ENCODE measurements around the gene ACTG1.

The ACTG1 gene

DNA sequence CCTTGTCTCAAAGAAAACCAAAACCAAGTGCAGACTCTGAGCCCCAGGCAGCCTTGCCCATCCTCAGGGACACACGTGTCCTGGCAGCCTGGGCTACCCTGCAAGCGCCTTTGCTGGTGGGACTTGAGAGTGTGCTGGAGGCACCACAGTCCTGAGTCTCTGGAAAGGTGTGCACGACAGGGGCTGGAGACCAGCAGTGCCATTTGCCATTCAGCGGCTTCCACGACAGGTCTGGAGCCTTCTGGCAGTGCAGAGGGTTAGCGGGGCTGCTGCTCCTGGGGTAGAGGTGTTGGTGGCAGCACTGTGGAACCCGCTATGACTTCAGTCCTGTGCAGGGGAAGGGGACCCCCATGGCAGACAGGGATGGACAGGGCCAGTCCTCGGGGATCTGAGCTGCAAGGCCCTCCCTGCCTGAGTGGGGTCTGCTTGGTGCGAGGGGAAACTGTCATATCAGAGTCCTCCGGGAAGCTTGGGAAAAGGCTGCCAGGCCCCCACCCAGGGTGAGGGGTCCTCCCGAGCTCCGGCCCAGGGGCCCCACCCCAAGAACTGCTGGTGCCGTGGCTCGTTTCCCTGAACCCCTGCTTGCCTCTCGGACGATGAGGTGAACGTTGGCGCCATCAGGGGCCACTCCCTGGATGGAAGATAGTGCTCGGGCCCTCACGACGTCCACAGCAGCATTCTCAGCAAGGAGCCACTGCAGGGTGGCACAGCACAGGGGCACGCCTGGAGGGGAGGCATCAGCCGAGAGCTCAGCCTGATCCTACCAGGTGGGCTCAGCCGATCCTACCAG, 32.8 kb upstream of the ACTG1 start:
- DNase-seq (ENCODE audit: insufficient read length, low spot score) (no peak), FAIRE-seq (no peak)

DNA sequence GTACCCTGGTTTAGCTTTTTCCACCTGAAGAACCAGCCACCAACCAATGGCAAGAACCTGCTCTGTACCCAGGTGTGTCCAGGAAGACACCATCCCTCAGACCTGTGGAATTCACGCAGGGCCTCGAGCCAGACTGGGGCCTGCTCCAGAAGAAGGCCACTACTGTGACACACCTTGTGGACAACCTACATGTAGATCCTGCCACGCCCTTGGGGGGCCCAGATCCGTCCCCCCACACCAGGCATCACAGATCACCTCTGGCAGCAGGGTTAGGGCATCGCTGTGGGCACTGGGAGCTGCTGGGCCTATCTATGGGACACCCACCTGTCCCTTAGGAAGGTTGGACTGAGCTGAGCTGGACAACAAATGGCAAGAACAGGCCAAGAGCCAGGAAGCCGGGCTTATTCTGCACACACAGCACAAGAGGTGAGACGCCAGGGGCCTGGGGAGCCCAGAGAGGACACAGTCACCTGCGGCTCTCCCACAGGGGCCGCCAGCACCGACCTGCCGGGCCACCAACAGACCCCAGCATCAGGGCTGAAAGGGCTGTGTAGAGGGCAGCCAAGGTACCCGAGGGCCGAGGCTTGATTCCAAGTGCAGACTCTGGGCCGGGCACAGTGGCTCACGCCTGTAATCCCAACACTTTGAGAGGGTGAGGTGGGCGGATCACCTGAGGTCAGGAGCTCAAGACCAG, 31.8 kb upstream of the ACTG1 start:
- no peak for FAIRE-seq
- DNase-seq (ENCODE audit: insufficient read length, low spot score) = no peak

DNA sequence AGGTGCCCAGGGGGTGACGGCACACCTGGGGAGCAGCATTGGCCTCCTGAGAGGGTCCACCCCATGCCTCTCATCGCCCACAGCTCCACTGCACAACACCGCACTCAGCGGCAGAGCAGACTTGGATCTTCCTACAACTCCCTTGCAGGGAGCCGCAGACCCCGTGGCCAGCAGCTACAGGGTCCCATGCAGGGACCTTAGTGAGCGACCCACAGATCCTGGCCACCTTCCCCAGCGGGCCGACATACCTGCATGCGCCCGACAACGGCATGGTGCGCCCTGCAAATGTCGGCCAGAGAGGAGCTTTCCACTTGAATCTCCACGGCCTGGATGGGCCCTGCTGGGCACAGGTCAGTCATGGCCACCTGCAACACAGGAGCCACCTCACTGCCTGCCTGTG, 31.2 kb upstream of the ACTG1 start:
- FAIRE-seq = no peak

DNA sequence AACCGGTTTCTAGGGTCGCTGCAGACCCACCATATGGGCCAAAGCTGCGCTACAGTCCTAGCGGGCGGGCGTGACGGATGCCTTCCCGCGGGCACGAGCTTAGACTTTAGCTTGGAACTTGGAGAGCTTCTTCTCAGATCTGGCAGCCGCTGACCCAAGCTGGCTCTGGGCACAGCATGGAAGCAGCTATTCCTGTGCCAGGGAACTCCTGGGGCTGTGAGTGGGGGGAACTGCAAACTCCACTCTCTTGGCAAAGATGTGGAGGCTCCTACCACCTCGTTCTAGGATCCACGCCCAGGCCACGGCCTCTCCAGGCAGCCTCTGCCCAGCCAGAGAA, 30.7 kb upstream of the ACTG1 start:
- DNase-seq (ENCODE audit: insufficient read length, low spot score) (no peak), FAIRE-seq (no peak)

More for the DNA sequence above, 31.2 kb upstream of the ACTG1 start:
- no peak for DNase-seq (ENCODE audit: insufficient read length, low spot score)

DNA sequence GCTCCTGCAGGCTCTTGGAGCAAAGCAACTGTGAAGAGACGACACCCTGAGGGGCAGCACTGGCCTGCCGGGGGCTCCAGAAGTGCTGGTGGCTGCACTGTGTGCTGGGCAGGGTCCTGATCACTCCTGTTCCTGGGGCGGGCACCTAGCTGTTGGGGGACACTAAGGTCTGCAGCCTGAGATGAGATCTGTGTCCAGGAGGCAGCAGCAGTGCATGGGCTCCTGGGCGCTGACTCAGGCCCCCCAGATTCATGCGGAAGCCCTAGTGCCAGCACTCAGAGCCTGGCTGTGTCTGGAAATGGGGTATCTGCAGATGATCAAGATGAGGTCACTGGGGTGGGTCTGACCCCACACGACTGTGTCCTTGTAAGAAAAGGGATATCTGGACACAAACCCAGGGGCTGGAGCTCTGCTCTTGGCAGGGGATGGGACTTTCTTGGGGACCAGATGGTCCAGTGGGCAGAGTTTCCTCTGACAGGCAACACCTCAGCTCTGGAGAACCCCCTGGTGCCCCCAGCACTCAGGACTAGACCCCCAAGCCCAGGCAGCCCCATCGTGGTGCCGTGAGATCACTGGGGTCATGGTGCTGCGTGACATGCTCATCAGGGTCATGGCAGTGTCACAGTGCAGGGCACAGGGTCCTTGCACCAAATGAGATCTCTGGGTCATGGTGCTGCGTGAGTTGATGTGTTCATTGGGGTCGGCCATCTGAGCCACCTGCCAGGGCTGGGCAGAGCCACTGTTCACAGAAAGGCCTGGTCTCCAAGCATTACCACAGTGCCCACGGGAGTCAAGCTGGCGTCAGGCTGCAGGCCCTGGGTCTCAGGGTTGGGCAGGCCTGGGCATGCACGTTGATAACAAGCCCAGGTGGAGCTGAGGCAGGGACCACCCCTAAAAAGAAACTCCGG, 30.1 kb upstream of the ACTG1 start:
- FAIRE-seq (no peak), DNase-seq (ENCODE audit: insufficient read length, low spot score) (no peak)

DNA sequence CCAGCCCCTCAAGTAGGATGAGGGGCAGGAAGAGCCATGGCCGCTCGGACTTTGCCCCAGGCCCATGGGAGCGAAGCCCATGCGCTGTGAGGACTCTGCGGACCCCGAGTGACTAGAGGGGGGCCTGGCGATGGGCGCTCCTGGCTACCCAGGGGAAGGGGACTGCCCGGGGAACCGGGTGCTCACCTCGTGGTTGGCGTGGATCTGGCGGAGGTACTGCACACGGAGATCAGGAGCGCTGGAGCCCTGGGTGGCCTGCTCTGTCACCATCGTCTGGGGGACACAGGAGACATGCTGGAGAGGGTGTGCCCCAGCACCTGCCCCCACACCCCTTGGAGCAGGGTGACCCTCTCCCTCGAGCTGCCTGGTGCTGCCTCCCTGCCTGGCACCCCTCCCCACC, 28.5 kb upstream of the ACTG1 start:
- DNase-seq (ENCODE audit: insufficient read length, low spot score) (no peak), FAIRE-seq (no peak)

DNA sequence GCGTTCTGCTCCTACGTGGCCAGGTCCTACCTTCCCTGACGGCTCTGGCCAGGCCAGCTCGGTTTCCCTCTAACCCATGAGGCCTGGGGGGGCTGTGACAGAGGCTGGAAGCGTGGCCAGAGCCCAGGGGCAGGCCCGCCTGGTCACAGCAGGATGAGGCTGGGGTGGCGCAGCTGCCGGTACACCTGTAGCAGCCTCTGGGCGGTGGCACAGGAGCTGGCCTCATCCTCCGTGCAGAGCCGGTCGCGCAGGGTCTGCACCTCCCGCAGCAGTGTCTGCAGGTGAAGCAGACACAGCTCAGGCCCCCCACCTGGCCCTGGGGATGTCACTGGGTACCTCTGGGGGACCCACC, 28.1 kb upstream of the ACTG1 start:
- no peak for DNase-seq (ENCODE audit: insufficient read length, low spot score)
- no peak for FAIRE-seq

DNA sequence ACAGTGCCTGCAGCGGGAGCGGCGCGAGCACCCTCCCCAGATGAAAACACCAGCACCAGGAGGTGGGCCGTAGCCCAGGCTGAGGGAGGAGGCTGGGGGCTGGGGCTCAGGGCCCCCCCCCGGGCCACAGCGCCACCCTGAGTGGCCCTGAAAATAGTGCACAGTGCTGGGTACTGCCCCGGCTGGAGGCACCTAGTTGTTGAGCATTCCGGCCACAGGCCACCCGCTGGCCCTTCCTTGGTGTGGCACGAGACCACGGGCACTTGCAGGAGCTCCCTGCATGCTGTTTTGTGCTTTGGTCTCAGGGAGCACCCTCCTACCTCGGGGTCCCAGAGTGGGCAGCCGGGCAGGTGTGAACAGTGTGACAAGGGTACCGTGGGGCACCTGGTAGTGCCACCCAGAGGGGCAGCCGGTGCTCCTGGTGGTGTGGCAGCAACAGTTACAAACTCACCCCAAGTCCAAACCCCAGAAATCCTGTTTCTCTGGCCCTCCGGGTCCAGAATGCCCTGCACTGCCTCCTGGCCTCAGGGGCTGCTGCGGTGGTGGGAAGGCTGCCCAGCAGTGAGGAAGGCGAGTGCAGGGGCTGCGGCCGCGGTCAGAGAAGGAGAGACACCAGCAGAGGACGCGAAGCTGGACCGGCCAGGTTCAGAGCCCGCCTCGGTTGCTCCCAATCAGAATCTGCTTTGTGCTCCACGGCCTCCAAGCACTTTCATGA, 27.5 kb upstream of the ACTG1 start:
- DNase-seq (ENCODE audit: insufficient read length, low spot score) (no peak), FAIRE-seq (no peak)

DNA sequence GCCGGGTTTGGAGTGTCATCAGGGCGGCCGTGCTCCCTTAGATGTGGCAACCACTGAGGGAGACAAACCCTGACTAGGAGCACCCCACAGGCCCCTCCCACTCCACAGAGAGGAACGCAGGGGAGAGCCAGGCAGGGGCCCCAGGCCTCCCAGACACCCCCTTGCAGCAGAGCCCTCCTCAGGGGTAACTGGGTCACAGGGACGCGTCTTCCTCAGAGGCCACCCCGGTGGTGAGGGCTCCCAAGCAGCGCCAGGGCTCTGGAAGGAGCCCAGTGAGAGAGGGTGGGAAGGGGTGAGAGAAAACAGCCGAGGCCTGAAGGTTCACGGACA, 26.9 kb upstream of the ACTG1 start:
- FAIRE-seq (no peak), DNase-seq (ENCODE audit: insufficient read length, low spot score) (no peak)

DNA sequence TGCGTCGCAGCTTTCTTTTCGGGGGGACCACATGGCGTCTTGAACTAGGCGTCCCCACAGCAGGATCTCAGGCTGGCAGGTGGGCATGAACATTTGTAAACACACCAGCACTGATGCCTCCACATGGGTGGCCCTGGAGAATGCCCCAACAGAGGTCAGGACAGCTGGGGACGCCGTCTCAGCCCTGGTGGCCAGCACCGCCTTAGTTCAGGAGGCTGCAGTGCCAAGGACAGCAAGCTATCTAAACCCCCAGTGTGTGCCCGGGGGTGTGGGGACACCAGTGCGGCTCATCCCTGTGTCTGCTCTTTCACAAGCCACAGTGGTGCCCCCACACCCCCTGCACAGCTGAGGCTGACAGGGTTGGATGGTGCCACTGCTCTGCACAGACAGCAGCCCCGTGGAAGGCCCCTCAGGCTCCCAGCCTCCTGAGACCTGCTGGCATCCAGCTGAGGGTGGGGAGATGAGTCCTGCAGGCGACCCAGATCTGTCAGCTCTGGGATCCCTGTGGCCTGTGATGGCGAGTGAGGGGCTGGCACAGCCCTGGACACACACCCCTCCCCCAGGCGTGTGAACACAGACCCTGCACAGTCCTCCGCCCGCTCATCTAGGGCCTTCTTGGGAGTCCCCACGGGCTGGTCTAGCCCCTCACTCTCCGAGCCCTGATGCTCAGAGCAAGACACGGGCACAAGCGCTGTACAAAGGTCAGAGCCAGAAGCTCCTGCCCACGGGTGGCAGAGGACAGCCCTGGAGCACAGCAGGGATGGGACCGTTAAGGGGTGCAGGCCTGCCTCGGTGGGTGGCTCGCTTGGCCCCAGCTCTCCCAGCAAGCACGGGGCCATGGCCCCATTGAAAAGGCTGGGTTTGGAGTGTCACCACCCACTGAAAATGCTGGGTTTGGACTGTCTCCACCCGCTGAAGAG, 26.3 kb upstream of the ACTG1 start:
- DNase-seq (ENCODE audit: insufficient read length, low spot score) (no peak), FAIRE-seq (no peak)

DNA sequence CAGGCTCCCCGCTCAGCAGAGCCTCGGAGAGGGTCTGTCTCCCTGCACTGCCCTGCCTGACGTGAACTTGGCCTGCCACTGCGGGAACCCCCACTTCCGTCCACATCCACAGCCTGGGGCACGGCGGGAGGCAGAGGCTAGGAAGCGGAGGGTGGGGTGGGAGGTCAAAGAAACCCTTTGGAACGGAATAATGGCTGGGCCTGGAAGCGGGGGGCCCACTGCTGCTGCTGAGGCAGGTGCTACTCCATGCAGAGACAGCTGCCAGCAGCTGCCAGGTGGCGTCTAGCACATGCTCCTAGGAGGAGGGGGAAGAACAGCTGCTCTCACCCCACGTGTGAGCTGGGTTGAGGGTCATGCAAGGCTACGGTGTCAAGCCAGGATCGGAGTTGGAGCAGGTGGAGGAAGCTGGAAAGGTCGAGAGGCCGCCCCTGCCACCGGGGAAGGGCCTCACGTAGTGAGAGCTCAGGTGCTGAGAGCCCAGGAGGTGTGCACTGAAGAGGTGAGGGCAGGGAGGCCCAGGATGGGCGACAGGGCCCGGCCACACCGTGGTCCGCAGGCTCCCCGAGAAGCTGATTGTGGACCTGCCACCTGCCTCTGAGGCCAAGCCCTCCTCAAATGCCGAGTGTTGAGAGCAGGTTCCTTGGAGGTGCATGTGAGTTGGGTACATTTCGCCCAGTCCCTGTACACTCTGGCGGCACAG, 25.4 kb upstream of the ACTG1 start:
- FAIRE-seq (no peak), DNase-seq (ENCODE audit: insufficient read length, low spot score) (no peak)

DNA sequence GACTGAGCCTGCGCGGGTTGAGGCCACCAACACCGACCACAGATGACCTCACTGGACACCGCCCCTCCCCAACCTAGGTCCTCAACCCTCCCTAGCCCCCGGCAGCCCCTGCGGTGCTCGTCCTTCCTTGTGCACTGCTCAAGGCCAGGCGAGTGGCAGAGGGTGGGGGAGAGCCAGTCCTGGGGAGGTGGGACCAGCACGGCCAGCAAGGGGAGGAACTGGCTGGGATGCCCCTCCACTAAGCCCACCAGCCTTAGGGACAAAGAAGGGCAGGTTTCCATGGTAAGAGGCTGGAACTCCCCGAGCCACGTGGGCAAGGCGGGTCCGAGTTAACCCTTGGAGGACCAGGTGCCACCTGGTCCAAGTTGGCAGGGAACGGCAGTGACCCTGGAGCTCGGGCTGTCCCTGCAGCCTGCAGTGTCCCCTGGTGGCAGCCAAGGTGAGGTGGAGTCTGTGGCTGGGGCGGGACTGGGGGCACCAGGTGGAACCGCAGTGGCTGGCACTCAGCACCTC, 24.8 kb upstream of the ACTG1 start:
- FAIRE-seq = peak; percentile 13
- DNase-seq (ENCODE audit: insufficient read length, low spot score) = peak; percentile 41

DNA sequence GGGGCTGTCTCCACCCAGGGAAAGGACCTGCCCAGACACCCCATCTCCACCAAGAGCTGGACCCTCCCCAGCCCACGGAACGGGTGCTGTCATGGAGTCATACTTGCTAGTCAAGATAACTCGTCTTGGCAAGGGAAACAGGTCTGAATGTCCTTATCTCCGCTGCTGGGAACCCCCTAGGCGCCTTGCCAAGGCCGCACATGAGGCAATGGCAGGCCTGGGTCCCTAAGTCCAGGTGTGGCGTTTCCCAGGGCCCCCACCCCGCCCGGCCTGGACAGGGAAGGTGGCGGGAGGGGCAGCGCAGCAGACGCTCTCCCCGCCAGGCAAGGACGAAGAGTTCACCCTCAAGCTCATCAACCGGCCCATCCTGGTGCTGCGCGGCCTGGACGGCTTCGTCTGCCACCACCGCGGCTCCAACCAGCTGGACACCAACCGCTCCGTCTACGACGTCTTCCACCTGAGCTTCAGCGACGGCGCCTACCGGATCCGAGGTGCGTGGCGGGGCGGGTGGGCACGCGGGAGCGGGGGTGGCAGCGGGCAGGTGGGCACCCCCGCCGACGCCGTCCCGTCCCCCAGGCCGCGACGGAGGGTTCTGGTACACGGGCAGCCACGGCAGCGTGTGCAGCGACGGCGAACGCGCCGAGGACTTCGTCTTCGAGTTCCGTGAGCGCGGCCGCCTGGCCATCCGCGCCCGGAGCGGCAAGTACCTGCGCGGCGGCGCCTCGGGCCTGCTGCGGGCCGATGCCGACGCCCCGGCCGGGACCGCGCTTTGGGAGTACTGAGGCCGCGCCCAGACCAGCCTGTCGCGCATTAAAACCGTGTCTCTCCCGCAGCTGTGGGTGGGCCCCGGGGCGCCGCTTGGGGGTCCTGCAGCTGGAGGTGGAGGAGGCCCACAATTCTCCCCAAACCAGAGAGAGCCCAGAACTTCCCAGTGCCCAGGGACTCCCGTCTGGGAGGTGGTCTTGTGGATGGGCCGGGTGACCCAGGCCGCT, 24.0 kb upstream of the ACTG1 start:
- no peak for DNase-seq (ENCODE audit: insufficient read length, low spot score)
- FAIRE-seq = no peak

DNA sequence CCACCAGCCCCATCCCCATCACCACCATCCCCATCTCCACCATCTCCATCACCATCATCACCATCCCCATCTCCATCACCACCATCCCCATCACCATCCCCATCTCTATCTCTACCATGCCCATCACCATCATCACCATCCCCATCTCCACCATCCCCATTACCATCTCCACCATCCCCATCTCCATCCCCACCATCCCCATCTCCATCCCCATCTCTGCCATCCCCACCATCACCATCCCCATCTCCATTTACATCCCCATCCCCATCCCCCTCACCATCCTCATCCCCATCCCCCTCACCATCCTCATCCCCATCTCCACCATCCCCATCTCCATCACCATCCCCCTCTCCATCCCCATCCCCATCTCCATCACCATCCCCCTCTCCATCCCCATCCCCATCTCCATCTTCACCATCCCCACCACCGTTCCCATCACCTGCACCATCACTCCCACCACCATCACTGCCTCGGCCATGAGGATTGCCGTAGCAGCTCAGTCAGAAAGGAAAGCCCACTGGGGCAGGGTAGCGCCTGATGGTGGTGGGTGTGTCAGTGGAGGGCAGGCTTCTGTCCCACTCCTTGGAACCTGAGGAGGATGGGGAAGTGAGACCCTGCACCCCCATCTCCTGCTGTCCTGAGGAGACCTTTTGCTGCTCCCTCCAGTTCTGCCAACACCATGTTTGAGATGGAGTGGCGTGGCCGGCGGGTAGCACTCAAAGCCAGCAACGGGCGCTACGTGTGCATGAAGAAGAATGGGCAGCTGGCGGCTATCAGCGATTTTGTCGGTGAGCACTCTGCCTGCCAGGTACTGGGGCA, 23.1 kb upstream of the ACTG1 start:
- FAIRE-seq = no peak

DNA sequence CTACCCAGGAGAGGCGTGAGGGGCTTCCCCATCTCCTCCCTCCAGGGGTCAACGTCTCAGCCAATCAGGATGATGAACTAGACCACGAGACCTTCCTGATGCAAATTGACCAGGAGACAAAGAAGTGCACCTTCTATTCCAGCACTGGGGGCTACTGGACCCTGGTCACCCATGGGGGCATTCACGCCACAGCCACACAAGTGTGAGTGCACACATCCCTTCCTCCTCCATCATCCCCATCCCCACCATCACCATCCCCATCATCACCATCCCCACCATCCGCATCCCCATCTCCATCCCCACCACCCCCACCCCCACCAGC, 22.4 kb upstream of the ACTG1 start:
- no peak for FAIRE-seq
- no peak for DNase-seq (ENCODE audit: insufficient read length, low spot score)

More for the DNA sequence above, 23.1 kb upstream of the ACTG1 start:
- DNase-seq (ENCODE audit: insufficient read length, low spot score) = no peak

DNA sequence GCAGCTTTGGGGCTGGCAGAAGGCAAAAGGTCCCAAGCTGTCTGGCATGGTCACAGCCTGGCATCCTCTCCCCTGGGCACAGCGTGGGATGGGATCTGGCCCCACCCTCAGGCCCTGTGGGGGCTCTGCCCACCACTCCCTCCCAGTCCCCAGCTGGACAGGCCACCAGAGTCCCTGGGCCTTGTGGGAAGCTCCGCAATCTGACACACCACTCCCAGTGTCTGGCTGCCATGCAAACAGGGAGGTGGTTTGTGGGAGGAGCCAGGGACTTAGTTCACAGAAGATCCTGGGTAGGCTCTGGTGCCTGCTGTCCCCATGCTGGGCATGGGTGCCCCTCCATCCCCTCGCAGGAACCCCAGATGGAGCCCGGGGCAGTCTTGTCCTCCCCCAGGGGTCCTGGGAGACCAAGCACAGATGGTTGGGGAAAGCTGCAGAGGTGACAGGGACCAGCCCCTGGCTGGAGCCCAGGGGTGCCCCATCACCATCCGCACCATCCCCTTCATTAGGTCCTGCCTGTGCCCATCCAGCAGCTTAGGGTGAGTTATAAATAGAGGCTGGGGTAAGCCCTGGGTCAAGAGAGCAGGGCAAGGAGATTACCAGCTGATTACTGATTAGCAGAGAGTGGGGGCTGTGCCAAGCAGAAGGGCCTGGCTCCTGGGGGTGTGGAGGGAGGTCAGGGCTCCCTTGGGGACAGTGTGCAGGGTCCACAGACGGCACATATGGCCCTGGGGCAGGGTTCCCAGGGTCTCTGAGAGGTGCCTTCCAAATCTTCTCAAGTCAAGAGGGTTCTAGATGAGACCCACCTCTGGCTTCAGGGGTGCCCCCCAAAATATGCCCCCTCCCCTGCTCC, 21.8 kb upstream of the ACTG1 start:
- DNase-seq (ENCODE audit: insufficient read length, low spot score) (no peak), FAIRE-seq (no peak)

All from HTR-8/SVneo (cell line).